K562 (cell line): Measurements from ENCODE around the gene PADI1. TPM values are rescaled to one million over a fixed set of nuclear protein-coding genes. Genes with fewer than 3 reads are reported as not detected.

Experiments
- BACH1 ChIP-seq: fragments of 200-800 bp; sonication (Bioruptor generic); IDR thresholded peaks from 2 replicates; pipeline ENCODE4 v1.6.1; 2016; ENCODE audit warnings: missing genetic modification characterization, missing compliant biosample characterization
- BRD9 ChIP-seq: fragments of 450-650 bp; IDR thresholded peaks from 2 replicates; pipeline ENCODE4 v1.6.1; 2018; ENCODE audit warnings: low read depth; ENCODE audit not compliant: partially characterized antibody
- CTCF ChIP-seq, 3 experiments: IDR thresholded peaks in 2 of 3; conservative IDR thresholded peaks in 1 of 3; 2 replicates each; pipeline ENCODE4 v1.5.1; 2011 to 2012; ENCODE audit warnings: low read length in 3 of 3, mild to moderate bottlenecking in 3 of 3, control low read depth in 2 of 3, improper control_type of control experiment in 1 of 3, inconsistent platforms in 1 of 3, low read depth in 1 of 3, mixed read lengths in 1 of 3, moderate library complexity in 1 of 3; ENCODE audit not compliant: insufficient read depth in 2 of 3
- IRF2 ChIP-seq: sonication (generic); formaldehyde crosslinking; IDR thresholded peaks from 2 replicates; pipeline ENCODE4 v1.8.1; 2022; ENCODE audit warnings: mild to moderate bottlenecking, missing genetic modification reagents
- MIER1 ChIP-seq: fragments of 450-650 bp; IDR thresholded peaks from 2 replicates; pipeline ENCODE4 v1.6.1; 2016; ENCODE audit warnings: antibody characterized with exemption, mild to moderate bottlenecking, low read depth
- PHF20 ChIP-seq: fragments of 450-650 bp; IDR thresholded peaks from 2 replicates; pipeline ENCODE4 v1.6.1; 2018; ENCODE audit not compliant: partially characterized antibody
- RBM14 ChIP-seq: fragments of 200-400 bp; formaldehyde crosslinking; IDR thresholded peaks from 2 replicates; pipeline ENCODE4 v1.6.1; 2018; ENCODE audit warnings: low read depth, mild to moderate bottlenecking, low read length, moderate library complexity, borderline replicate concordance; ENCODE audit not compliant: insufficient read depth
- RCOR1 ChIP-seq, 2 experiments: IDR thresholded peaks; 2 replicates each; pipeline ENCODE4 v1.6.1; 2012; ENCODE audit warnings: low read depth in 2 of 2, low read length in 2 of 2, borderline replicate concordance in 1 of 2, improper control_type of control experiment in 1 of 2
- SIN3A ChIP-seq, 2 experiments: fragments of 150-350 bp in 1 of 2; IDR thresholded peaks; 2 replicates each; pipeline ENCODE4 v1.6.1; 2011 to 2016; ENCODE audit warnings: borderline replicate concordance in 2 of 2, low read depth in 2 of 2, low read length in 2 of 2, mild to moderate bottlenecking in 2 of 2, moderate library complexity in 2 of 2; ENCODE audit not compliant: control insufficient read depth in 1 of 2
- TFAM ChIP-seq: fragments of 250-450 bp; sonication (Bioruptor Pico); conservative IDR thresholded peaks from 2 replicates; pipeline ENCODE4 v1.5.0; 2021; ENCODE audit warnings: mild to moderate bottlenecking, moderate library complexity
- ZNF175 ChIP-seq: fragments of 200-800 bp; sonication (Bioruptor generic); IDR thresholded peaks from 2 replicates; pipeline ENCODE4 v1.6.1; 2016; ENCODE audit warnings: low read depth, mild to moderate bottlenecking, missing genetic modification characterization, missing compliant biosample characterization
- ZNF253 ChIP-seq: fragments of 250-450 bp; sonication (Bioruptor Pico); conservative IDR thresholded peaks from 2 replicates; pipeline ENCODE4 v1.6.1; 2021; ENCODE audit warnings: mild to moderate bottlenecking
- ZNF280A ChIP-seq: fragments of 450-650 bp; IDR thresholded peaks from 2 replicates; pipeline ENCODE4 v1.6.1; 2018; ENCODE audit warnings: mild to moderate bottlenecking, low read depth; ENCODE audit not compliant: partially characterized antibody
- ZNF282 ChIP-seq: sonication (generic); formaldehyde crosslinking; IDR thresholded peaks from 2 replicates; pipeline ENCODE4 v1.8.1; 2023; ENCODE audit warnings: missing genetic modification reagents
- ZNF431 ChIP-seq: sonication (generic); formaldehyde crosslinking; IDR thresholded peaks from 2 replicates; pipeline ENCODE4 v1.8.0; 2022; ENCODE audit warnings: mild to moderate bottlenecking, missing genetic modification reagents
- ZNF76 ChIP-seq: fragments of 250-450 bp; sonication (Bioruptor Pico); IDR thresholded peaks from 2 replicates; pipeline ENCODE4 v1.4.0; 2020; ENCODE audit warnings: mild to moderate bottlenecking, moderate library complexity, borderline replicate concordance
- ZNF764 ChIP-seq: fragments of 250-450 bp; sonication (Bioruptor Pico); IDR thresholded peaks from 2 replicates; pipeline ENCODE4 v1.4.0; 2020; ENCODE audit warnings: low read depth, mild to moderate bottlenecking, moderate library complexity
- ZNF778 ChIP-seq: fragments of 450-650 bp; formaldehyde crosslinking; IDR thresholded peaks from 2 replicates; pipeline ENCODE4 v1.4.0; 2020; ENCODE audit warnings: mild to moderate bottlenecking, moderate library complexity
- polyA plus RNA-seq, 8 experiments: library from polyadenylated mRNA; depleted of rRNA in 4 of 8; stranded (reverse) in 5 of 8; unstranded in 3 of 8; fragments of >200 nt; fragmentation: Nextera tagmentation in 2 of 8; fragmentation: Illumina TruSeq in 1 of 8; extraction: Ambion mirVana in 2 of 8; extraction: Trizol in 1 of 8; gene quantifications; 2 replicates each; pipeline versions ENCODE4 v1.2.1 to v1.2.3, GENCODE V29; 2011 to 2014; ENCODE audit warnings: inconsistent platforms in 1 of 8, missing spikeins in 1 of 8
- total RNA-seq, 7 experiments: library from RNA; depleted of rRNA in 6 of 7; stranded (reverse); fragments of >200 nt in 6 of 7; fragmentation: Illumina TruSeq in 2 of 7; extraction: Trizol in 2 of 7; gene quantifications; 2 replicates each; pipeline versions ENCODE4 v1.2.1 to v1.2.3, GENCODE V29; 2011 to 2021; ENCODE audit warnings: low replicate concordance in 1 of 7
- TF ChIP-seq, protein P1 (sequence below): sonication (generic); formaldehyde crosslinking; IDR thresholded peaks from 2 replicates; pipeline ENCODE4 v1.8.1; 2023; ENCODE audit warnings: mild to moderate bottlenecking, missing genetic modification reagents
- TF ChIP-seq, protein P2 (sequence below): IDR thresholded peaks from 2 replicates; pipeline ENCODE4 v1.6.1; 2011; ENCODE audit not compliant: insufficient read length; ENCODE audit errors: extremely low read depth

Gene PADI1
- total and polyA plus RNA-seq, 9 of the 15 experiments (the other 6 are each of a cell fraction or from before 2014, with no cell fraction given): not detected

DNA sequence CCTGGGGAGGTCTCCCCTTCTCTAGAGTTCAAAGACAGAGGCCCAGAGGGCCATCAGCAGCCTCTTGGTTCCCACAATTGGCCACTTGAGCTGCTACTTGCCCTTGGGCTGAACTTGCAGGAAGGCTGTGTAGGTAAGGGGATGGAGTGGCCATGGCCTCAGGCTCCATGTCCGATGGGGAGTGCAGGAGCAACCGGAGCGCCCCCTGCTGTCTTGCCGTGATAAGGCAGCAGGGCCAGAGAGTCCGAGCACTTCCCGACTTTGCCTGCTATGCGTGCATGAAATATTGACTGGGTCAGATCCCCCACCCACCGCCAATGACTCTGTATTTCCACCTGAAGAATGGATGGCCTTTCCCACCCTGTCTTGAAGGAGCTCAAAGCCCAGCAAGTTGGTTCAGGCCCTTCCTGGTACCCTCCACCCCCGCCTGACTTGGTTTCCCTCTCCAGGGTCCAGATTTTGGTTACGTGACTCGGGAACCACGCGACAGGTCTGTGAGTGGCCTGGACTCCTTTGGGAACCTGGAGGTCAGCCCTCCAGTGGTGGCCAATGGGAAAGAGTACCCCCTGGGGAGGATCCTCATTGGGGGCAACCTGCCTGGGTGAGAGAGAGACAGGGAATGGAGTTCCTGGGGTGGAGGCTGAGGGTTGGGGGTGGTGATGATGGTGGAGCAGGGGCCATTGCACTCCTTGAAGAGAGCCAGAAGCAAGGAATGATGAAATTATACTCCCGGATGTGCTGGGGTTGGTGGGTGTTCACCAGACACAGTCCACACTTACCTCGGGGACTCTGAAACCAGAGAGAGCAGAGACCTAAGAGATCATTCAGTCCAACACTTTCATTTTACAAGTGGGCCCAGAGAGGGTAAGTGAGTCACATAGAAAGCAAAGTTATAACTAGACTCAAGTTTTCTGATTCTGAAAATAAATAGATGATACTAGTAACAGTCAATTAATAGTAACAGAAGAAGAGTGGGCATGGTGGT lies 69.5 kb downstream of the PADI1 start (continued):
- TF ChIP-seq ZNF764 (CRISPR knock-in tag) (no peak), ZNF280A (no peak), ZNF76 (CRISPR knock-in tag) (no peak), TFAM (CRISPR knock-in tag) (no peak), ZNF431 (CRISPR knock-in tag) (no peak), ZNF253 (no peak), ZNF778 (CRISPR knock-in tag) (no peak), RBM14 (no peak), CTCF (IDR thresholded peaks at IDR 0.05 in 2 of 3, conservative IDR thresholded peaks at IDR 0.05 in 1 of 3; ENCODE audit: insufficient read depth in 2 of 3, low read depth in 1 of 3, low read length in 3 of 3) (peak; percentile 89 to 95 (median 91)), IRF2 (CRISPR knock-in tag) (no peak), BRD9 (no peak), ZNF282 (CRISPR knock-in tag) (no peak), ZNF175 (CRISPR knock-in tag) (no peak), SIN3A (IDR thresholded peaks at IDR 0.05; ENCODE audit: borderline replicate concordance in 2 of 2, control insufficient read depth in 1 of 2, low read depth in 2 of 2, low read length in 2 of 2) (no peak), RCOR1 (IDR thresholded peaks at IDR 0.05; ENCODE audit: borderline replicate concordance in 1 of 2, low read depth in 2 of 2, low read length in 2 of 2) (peak in 1 of 2 experiments; percentile 36; a peak in 1 of 4 replicates), MIER1 (no peak), BACH1 (no peak), PHF20 (no peak)
- TF ChIP-seq, protein P1, sequence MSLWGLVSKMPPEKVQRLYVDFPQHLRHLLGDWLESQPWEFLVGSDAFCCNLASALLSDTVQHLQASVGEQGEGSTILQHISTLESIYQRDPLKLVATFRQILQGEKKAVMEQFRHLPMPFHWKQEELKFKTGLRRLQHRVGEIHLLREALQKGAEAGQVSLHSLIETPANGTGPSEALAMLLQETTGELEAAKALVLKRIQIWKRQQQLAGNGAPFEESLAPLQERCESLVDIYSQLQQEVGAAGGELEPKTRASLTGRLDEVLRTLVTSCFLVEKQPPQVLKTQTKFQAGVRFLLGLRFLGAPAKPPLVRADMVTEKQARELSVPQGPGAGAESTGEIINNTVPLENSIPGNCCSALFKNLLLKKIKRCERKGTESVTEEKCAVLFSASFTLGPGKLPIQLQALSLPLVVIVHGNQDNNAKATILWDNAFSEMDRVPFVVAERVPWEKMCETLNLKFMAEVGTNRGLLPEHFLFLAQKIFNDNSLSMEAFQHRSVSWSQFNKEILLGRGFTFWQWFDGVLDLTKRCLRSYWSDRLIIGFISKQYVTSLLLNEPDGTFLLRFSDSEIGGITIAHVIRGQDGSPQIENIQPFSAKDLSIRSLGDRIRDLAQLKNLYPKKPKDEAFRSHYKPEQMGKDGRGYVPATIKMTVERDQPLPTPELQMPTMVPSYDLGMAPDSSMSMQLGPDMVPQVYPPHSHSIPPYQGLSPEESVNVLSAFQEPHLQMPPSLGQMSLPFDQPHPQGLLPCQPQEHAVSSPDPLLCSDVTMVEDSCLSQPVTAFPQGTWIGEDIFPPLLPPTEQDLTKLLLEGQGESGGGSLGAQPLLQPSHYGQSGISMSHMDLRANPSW (CRISPR knock-in tag): no peak
- TF ChIP-seq, protein P2, sequence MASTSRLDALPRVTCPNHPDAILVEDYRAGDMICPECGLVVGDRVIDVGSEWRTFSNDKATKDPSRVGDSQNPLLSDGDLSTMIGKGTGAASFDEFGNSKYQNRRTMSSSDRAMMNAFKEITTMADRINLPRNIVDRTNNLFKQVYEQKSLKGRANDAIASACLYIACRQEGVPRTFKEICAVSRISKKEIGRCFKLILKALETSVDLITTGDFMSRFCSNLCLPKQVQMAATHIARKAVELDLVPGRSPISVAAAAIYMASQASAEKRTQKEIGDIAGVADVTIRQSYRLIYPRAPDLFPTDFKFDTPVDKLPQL: no peak
